ENCODE results near the gene SESTD1.

The SESTD1 gene

DNA sequence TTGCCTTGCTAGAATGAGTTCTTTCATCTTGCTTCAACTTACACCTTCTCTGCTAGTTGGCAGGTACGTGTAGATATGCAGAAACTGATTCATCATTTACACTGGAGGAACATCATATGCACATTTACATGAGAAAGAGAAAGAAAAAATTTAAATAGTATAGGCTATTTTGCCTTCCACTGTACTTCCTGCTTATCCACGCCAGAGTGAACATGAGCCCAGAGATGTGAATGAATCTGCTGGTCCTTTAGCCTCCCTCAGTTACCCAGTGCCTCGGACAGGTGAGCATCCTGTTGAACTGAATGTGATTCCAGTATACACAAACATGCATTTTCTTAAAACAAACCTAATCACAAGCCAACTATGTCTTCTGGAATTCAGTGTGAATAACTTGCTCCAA, 83.6 kb downstream of the SESTD1 start:
- no peak for DNase-seq

- DNase-seq: no peak
These were observed 84.4 kb downstream of the SESTD1 start for GRCh38 chr2:179180242-179180641.

GRCh38 chr2:179179719-179180118, 84.9 kb downstream of the SESTD1 start:
- DNase-seq: no peak

DNA sequence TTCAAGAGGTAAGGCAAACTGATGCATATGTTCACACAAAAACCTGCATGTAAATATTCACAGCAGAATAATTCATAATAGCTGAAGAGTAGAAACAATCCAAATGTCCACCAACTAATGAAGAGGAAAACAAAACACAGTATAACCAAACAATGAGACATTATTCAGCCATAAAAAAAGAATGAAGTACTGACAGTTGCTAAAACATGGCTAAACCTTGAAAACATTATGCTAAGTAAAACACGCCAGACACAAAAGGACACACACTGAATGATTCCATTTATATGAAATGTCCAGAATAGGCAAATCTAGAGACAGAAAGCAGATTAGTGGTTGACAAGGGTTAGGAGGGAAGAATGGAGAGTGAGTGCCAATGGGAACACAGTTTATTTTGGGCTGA, 86.9 kb downstream of the SESTD1 start:
- DNase-seq: no peak

DNA sequence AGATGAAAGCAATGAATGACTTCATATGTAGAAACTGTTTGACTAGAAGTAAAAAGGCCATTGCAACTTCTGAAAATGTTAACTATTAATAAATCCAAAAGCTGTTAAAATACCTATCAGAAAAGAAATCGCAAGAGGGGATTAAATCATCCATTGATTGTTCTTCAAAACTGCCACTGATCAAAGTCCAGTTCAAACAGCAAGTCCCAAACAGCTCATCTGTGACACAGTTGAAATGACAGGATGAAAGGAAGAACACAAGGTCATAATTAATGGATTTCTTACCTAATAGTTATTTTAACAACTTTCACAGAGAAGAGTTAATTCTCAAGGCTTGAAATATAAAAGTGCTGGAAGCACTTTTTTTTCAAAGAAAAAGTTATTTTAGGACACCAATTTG, 90.4 kb downstream of the SESTD1 start:
- no peak for DNase-seq

- no peak for DNase-seq
These were observed 91.7 kb downstream of the SESTD1 start for GRCh38 chr2:179172894-179173293.

DNA sequence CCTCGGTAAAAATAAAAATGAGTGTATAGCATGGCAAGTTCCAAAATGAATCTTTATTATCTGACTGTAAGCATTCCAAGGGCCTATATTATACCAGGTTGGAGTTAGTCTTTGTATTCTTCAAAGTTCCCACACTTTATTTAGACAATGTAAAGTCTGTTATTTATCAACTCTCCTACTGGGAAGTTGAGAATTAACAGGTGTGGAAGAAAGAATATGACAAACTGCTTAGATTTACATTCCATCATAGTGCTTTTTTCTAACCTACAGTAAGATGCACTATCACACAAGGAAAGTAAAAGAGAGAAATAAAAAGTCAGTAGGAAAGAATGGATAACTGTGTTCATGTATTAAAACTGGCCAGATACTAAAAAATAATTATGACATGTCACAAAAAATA, 93.3 kb downstream of the SESTD1 start:
- no peak for DNase-seq

GRCh38 chr2:179170901-179171300, 93.7 kb downstream of the SESTD1 start:
- no peak for DNase-seq

GRCh38 chr2:179165356-179166000, 99.2 kb downstream of the SESTD1 start:
- no peak for DNase-seq

DNA sequence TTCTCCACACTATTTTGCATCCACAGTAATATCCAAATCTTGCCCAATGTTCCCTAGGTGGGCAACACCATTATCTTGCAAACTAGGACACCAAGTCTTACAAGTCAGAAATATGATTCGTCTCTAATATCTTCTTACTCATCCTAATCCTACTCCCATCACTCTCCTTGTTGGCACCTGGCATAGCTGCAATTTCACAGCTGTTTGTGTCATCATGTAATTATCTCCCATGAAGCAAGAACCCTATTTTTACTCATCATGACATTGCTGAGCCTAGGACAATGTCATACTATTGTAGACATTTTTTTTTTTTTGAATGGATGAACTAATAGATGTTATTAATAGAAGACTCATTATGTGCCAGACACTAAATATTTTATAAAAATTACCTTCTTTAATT, 123.4 kb downstream of the SESTD1 start:
- no peak for DNase-seq

- no peak for DNase-seq
These were observed 124.1 kb downstream of the SESTD1 start for GRCh38 chr2:179140571-179140970.

GRCh38 chr2:179139506-179139905, 125.1 kb downstream of the SESTD1 start:
- DNase-seq: no peak

- DNase-seq: no peak
These were observed 127.4 kb downstream of the SESTD1 start for GRCh38 chr2:179137200-179137759.

- DNase-seq: no peak
These were observed 131.6 kb downstream of the SESTD1 start for GRCh38 chr2:179133016-179133415.

DNA sequence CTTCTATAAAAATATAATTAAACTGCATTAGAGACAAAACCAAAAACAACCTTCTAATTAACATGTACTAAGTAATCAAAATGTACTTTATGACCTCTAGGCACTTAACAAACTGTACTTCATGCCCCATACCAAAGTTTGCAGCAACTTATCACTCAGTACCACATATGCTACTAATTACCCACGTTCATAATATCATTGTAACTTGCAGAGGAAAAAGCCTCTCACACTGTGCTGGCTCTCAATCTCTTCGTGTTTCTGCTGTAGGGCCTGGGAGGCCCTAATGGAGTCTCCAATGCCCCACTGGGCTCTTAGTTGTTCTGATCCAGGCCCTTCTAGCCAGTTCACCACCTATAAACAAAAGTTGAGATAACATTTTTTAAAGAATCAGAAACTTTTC, 132.6 kb downstream of the SESTD1 start:
- no peak for DNase-seq

- DNase-seq: no peak
These were observed 134.1 kb downstream of the SESTD1 start for GRCh38 chr2:179130560-179130959.

DNA sequence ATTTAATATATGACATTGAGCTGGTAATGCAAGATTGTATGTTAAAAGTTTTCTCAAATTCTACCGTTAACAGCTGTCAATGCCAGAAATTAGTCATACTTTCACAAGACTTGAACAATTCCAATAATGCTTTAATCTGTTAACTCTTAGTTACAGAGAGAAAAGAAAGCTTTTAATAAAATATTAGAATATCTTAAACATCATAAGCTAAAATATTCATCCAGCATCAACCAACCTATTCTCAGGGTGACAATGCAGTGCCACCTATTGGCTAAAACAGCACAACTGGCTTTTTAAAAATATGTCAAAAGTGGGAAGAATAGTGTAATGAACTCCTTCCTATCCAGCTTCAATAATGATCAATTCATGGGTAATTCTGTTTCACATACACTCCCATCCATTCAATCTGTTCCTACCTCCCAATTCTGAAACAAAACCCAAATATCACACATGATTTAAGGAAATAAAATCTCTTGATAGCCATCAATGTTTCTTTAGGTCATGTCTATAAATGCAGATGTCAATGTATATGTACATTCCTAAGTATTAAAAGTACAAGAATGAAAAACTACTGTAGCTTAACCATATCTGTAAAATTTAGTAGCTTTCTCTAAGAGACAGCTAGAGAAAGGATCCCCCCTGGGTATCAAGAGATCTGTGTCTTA, 134.9 kb downstream of the SESTD1 start:
- DNase-seq: no peak

DNA sequence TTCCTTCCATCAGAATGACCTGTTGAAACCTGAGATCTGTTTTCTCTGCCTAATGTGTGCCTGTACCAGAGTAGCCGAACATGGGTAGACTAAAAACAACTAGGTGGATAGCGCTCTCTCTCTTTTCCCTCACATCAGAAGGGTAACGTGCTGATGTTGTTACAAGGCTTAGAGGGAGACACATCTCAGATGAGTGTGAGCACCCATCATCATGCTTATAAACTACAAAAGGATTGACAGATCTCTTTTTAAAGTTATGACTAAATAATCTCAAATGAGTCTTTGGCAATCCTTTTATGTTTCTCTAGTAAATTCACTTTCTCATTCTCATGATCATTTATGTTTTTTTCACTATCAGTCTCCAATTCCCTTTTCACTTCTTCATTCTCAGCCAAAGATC, 139.2 kb downstream of the SESTD1 start:
- no peak for DNase-seq

GRCh38 chr2:179124282-179124681, 140.3 kb downstream of the SESTD1 start:
- DNase-seq: no peak

DNA sequence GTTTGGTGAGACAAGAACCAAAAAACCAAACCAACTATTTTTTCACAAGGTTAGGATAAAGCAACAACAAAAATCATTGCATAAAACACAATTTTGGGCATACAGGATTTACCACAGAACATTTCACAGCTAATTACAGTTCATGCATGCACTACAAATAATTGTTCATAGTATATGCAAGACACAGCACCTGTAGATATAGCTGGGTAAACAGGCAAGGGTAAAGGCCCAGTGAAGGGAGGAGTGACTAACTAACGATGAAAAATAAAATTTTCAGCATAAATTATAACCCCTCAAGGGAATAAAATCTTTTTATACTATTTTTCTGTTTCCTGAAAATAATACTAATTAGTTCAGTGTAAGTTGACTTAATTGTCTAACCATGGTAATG, 141.4 kb downstream of the SESTD1 start:
- DNase-seq: no peak

- DNase-seq: no peak
These were observed 156.9 kb downstream of the SESTD1 start for GRCh38 chr2:179107737-179108136.

- no peak for DNase-seq
These were observed 157.8 kb downstream of the SESTD1 start for GRCh38 chr2:179106676-179107428.

- DNase-seq: no peak
These were observed 158.3 kb downstream of the SESTD1 start for GRCh38 chr2:179106342-179106675.

DNA sequence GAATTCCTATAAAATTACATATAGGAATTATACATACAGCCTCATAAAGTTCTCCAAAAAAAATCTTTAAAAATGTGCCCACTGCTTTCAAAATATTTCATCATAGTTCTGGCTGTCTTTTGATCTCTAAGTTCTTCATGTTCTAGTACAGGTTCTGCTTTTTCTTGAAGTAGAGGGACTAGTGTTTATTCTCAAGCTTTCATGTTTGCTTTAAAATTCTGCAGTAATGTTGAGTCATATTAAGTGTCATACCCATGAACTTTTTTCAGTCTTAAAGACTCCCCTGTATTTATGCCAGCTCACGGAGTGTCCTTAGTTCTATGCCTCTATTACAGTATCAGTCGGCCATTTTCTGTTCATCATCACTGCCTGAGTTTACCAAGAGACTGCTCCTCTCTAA, 159.9 kb downstream of the SESTD1 start:
- no peak for DNase-seq
